GM18511 (cell line): Measurements from ENCODE around the gene NEK4.
"Not testable (repeated sequence)": the region's sequence is repeated elsewhere in the genome, so short reads cannot be mapped to it uniquely, and the experiment has no call there.

Experiments used
- ATAC-seq: cut with Tn5 transposase; IDR thresholded peaks from one replicate; pipeline ENCODE4 v1.9.1; 2021; ENCODE audit warnings: mild to moderate bottlenecking, moderate library complexity; ENCODE audit not compliant: unreplicated experiment

NEK4 gene

DNA sequence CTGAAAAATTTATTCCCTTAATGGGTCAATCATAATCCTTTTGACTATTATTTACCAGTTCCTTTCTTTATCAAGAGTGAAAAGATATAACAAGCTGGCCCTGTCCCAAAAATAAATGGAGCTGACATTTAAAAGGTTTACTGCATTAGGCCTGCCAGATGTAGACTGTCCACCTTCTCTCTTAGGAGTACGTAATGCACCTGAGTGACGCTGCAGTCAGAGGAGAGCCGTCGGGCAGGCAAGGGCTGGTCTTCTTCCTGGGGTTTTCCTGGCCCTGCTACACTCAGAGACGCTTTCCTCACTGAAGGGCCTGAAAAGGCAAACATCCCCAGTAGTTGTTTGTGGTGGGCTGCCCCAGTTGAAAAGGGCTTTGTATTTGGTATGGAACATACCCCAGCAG lies 27.6 kb downstream of the NEK4 start:
- ATAC-seq = no peak

DNA sequence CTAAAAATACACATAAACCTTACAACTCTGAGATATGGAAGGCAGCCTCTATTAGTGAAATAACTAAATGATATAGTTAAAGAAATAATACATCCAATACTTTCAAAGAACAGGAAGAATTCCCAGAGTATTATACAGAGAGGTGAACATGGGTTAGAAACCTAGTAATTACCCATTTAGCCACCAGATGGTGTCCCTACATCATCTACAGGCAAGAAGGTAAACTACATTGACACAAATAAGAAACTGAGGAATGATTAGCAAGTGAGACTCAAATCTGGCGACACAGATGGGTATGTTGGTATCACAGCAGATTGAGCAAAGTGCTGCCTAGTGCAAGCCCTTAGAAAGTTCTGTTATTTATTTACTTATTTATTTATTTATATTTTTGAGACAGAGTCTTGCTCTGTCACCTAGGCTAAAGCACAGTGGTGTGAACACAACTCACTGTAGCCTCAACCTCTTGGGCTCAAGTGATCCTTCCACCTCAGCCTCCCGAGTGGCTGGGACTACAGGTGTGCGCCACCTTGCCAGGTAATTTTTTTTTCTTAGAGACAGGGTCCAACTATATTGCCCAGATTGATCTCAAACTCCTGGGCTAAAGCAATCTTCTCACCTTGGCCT lies 28.2 kb downstream of the NEK4 start:
- ATAC-seq = no peak

DNA sequence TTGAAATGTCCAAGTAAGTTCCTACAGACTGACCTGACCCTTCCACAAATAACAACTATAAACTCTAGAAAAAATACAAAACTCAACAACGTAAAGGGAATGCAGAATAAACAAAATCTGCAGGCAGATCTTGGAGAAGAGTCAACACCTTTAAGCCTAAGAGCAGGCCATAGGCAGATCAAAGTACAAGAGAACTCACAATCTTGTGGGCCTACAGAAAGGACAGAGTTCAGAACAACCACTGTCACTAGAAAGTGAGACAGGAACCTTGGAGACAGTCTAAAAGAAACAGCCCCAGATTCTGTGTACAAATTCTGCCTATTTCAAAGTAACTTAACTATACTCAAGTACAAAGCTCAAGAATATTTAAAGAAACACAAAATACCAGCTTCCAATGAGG lies 31.0 kb downstream of the NEK4 start:
- no peak for ATAC-seq

DNA sequence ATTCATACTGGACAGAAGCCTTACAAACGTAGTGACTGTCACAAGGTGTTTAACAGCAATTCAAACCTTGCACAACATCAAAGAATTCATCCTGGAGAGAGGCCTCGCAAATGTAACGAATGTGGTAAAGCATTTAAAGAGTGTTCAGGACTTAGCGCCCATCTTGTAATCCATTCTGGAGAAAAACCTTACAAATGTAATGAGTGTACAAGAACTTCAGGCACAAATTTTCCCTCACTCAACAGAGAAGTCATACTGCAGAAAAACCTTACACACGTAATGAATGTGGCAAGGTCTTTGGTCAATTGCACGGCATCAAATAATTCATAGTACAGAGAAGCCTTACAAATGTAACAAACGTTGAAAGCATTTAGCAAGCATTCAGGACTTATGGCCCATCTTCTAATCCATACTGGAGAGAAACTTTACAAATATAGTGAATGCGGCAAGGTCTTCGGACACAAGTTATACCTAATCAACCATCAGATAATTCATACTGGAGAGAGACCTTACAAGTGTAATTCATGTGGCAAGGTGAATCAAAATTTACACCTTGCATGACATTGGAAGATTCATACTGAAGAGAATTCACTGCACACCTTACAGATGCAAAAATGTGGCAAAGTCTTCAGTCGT lies 37.4 kb downstream of the NEK4 start:
- ATAC-seq = no peak

DNA sequence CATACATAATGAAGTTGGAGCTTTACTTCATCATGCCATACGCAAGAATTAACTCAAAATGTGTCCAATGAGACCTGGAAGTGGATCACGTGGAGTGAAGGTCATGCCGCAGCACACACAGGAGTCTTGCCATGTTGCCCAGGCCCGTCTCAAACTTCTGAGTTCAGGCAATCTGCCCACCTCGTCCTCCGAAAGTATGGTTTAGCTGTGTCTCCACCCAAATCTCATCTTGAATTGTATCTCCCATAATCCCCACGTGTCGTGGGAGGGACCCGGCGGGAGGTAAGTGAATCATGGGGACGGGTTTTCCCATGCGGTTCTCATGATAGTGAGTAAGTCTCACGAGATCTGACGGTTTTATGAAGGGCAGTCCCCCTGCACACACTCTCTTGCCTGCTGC lies 39.1 kb downstream of the NEK4 start:
- ATAC-seq = no peak

DNA sequence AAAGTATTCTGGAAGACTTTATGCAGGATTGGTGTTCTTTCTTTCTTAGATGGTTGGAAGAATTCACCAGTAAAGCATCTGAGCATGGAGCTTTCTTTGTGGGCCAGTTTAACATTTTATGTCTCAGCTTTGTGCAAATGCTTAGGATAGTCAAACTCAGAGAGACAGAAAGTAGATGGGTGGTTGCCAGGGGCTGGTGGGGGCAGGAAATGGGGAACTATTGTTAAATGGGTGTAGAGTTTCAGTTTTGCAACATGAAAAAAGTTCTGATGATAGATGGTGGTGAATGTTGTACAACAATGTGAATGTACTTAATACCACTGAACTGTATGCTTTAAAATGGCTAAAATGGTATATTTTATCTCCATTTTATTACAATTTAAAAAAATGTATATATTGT lies 40.1 kb downstream of the NEK4 start:
- no peak for ATAC-seq

DNA sequence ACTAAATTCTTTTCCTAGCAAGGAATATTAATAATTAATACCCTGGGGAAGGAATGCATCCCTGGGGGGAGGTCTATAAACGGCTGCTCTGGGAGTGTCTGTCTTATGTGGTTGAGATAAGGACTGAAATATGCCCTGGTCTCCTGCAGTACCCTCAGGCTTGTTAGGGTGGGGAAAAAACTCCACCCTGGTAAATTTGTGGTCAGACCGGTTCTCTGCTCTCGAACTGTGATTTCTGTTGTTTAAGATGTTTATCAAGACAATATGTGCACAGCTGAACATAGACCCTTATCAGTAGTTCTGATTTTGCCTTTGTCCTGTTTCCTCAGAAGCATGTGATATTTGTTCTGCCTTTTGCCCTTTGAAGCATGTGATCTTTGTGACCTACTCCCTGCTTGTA lies 42.0 kb downstream of the NEK4 start:
- not testable (repeated sequence) for ATAC-seq

DNA sequence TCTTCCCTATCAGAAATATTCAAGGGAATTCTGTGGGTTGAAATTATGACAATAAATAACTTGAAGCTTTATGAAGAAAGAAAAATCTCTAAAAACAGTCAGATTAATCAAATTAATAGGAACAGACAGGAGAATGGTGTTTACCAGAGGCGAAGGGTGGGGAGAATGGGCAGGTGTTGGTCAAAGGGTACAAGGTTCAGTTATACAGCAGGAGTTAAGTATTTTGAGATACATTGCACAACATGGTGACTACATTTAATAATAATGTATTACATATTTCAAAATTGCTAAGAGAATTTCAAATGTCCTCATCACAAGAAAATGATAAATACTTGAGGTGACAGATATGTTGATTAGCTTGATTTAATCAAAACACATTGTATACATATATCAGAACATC lies 46.2 kb downstream of the NEK4 start:
- no peak for ATAC-seq

DNA sequence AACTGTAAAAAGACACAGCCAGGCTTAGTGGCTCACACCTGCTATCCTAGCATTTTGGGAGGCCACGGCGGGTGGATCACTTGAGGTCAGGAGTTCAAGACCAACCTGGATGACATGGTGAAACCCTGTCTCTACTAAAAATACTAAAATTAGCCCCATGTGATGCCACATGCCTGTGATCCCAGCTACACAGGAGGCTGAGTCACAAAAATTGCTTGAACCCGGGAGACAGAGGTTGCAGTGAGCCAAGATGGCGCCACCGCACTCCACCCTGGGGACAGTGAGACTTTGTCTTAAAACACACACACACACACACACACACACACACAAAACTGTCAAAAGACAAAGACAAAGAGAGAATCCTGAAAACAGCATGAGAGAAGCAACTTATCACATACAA lies 46.8 kb downstream of the NEK4 start:
- no peak for ATAC-seq

DNA sequence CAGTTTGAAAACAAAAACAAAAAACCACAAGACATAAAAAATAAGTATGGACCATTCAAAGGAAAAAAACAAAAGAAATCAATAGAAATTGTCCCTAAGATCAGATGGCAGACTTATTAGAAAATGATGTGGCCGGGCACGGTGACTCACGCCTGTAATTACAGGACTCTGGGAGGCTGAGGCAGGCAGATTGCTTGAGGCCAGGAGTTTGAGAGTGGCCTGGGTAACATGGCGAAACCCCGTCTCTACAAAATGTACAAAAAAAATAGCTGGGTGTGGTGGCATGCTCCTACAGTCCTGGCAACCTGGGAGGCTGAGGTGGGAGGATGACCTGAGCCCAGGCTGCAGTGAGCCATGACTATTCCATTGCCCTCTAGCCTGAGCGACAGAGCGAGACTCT lies 48.2 kb downstream of the NEK4 start:
- no peak for ATAC-seq

DNA sequence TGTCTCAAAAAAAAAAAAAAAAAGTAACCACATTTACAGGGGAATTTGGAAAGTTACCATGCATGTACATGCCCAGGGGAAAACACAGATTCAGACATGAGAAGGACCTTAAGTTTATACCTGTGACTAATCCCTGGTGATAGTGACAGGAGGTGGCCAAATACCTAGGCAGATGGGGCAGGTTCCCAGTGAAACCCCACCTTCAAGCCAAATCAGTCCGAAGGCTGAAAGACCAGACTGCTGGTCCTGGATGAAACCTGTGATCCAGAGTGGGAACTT lies 49.1 kb downstream of the NEK4 start:
- ATAC-seq = no peak

DNA sequence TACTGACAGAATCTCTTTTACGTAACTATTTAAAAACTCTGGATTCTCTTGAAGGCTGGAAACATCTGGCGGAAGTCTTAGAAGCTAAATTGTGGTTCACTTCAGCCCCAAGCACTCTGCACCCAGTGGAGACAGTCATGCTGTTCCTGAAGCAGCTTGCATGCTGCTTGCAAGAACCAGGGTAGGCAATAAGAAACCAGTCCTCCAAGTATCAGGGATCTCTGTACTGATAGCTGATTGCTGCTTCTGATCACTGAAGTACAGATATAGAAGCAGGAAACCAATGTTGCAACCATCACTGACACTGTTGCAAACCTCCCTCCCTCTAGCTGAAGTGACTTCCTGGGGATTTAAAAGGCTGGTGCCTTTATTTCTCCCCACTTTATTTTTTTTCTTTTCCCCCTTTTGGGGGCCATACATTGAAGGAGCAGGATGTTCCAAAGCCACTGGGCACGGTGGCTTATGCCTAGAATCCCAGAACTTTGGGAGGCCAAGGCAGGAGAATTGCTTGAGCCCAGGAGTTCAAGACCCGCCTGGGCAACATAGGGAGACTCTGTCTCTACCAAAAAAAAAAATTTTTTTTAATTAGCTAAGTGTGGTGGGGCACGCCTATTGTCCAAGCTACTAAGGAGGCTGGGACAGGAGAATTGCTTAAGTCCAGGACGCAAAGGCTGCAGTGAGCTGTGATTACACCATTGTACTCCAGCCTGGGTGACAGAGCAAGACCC lies 49.6 kb downstream of the NEK4 start:
- no peak for ATAC-seq

DNA sequence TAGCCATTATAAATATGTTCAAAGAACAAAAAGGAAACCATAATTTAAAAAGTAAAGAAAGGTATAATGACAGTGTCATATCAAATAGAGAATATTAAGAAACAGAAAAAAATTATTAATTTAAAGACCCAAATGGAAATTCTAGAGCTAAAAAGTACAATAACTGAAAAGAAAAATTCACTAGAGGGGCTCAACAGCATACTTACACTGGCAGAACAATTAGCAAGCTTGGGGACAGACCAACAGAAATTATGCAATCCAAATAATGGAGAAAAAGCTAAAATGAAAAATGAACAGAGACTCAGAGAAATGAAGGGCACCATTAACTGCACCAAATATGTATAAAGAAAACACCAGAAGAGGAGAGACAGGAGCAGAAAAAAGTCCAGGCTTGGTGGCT lies 51.1 kb downstream of the NEK4 start:
- ATAC-seq = no peak

DNA sequence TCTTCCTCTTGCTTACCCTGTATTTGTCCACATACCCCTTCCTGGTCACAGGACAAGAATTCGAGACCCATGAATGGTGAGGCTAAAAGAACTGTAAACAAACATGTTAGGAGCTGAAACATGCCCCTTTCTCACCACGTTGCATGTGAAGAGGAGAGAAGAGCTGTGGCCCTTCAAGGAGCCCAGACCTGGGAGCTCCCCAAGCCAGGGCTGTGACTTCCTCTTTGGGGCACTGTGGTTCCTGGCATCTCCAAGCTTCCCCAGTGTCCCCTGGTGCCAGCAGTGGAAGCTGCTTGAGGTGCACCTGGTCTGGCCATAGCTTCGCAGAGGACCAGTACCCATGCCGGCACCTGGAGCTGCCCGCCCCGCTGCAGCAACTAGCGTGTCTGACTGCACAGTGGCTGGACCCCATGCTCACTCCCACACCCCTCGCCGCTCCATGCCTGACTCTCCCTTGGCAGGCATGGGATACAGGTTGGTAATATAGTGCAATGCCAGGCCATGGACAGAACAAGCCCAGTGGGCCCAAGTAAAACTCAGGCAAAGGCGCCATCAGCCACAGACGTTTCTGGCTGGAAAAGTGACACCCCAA lies 54.9 kb downstream of the NEK4 start:
- no peak for ATAC-seq

DNA sequence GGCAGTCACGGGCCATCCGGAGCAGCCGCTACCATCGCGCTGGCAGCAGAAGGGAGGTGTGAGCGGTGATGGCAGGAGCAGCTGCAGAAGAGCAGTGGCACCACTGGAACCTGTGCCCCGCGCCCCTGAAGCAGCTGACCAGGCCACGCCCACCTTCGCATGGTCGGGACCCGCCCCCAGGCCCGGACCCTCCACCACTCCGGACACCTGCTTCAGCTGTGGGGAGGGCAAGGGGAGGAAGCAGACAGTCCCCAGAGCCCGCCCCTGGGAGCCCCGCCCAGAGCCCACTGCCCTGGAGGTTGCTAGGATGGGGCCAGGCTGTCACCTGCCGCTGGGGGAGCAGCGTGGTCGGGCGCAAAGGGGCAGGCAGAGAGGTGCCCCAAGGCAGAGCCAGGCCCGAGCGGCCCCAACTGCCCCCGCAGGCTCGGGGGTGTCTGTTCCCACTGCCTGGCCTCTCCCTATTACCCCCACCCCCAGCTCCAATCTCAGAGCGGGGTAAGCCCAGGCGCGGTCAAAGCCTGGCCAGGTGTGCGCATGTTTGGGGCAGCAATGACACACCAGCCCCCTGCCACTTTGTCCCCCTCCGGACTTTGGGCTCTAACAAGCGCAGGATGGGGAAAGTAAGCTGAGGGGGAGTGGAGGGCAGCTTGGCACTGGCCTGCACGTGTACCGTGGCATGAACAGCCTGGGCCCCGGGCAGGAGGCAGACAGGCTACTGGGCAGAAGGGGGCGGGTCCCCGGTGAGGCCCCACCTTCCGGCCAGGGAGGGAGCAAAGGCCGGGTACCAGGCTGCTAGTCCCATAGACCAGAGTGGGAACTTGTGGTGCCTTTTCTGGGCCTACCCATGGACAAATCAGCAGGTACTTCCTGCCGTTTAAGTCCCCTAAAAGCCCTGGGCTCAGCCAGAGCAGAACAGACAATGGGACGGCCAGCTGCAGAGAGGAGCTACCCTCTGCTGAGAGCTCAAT lies 56.1 kb downstream of the NEK4 start:
- no peak for ATAC-seq

DNA sequence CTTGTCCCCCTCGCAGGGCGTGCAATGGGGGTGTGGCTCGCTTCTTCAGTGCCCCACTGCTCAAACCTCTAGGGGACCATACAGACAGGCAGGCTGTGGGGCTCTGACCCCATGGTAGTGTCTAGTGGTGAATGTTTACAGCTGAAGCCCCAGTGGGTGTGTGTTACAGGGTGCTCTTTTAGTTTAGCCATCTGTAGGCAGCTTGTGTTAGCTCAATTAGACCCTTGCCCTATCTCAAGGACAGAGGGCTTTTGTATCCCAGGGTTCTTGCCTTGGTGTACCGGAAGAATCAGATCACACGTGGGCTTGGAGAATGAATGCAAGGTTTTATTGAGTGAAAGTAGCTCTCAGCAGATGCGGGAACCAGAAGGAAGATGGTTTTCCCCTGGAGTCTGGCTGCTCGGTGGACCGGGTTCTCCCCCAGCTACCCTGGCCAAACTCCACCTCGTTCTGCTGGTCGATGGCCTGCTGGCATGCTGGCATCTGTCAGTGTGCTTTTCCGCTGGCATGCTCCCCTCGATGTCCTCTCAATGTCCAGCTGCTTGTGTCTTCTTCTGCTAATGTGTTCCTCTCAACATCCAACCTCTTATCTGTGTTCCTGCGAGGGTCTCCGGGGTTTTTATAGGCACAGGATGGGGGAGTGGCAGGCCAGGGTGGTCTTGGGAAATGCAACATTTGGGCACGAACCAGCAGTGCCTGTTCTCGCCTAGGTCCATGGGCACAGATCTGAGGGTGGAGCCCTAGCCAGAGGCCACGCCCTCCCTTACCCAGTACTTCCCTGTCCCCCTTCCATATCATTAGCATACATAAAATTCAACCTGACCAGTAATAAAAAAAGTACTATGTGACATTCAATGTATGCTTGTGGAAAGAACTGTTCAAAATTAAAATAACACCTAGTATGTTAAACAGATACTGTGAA lies 58.2 kb downstream of the NEK4 start:
- no peak for ATAC-seq

DNA sequence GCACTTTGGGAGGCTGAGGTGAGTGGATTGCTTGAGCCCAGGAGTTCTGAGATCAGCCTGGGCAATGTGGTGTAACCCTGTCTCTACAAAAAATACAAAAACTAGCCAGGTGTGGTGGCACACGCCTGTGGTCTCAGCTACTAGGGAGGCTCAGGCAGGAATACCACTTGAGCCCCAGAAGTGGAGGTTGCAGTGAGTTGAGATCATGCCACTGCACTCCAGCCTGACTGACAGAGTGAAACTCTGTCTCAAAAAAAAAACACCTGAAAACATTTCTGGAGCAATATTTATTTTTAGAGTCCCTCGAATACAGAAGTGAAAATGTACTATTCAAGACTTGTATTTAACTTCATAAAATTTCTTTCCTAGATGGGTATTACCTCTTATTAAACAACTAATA lies 60.2 kb downstream of the NEK4 start:
- ATAC-seq = no peak

DNA sequence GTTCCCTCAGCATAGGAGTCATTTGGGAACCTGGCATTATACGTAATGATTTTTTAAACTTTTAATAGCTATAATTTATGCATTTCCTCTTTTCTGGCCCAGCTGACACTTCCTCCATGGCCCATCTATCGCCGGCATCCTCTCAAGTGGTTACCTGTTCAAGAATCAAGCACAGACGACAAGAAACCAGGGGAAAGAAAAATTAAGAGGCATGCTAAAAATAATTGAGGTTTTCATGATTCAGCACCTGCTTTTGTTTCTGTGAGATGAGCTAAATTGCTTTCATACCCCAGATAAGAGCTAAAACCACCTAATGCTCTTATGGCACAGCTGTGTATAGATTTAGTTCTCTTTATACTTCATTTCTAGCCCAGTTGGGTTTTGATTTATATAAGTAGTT lies 63.2 kb downstream of the NEK4 start:
- ATAC-seq = no peak

DNA sequence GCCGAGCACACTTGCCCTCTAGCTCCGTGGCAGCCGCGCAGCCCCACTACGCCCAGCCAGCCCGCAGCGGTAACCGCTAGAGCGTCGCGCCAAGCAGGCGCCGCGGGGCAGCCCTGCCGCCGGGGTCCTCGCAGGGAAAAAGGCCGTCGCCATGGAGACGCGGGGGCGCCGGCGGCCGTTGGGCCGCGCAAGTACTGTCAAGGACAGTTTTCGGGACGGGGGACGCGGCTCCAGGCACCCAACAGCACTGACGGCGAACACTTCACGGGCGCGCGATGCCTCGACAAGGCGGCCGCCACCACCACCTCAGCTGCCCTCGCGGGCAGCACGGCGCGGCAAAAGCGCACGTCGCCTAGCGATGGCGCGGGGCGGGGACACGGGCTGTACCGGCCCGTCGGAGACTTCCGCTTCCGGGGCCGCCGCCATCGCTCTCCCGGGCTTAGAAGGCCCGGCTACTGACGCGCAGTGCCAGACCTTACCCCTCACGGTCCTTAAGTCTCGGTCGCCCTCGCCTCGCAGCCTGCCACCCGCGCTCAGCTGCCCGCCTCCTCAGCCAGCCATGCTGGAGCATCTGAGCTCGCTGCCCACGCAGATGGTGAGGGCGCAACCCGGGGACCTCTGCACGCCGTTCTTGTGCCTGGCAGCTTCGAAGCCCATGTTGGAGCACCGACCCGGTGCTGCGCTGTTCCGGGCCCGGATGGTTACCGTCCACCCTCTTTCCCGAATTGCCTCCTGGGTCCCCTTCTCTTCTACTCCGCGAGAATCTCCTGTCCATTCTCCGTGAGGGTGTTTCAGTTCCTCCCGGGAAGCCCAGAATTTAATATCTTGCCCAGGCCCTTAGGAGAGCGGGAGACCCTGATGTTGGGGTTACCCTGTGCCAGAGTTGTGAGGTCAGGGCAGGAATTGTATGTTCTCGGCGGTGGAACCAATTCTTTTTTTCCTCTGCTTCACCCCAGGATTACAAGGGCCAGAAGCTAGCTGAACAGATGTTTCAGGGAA lies 64.8 kb downstream of the NEK4 start, which contains the start of the genes GLT8D1 and SPCS1:
Gene GLT8D1 (minus strand): TSS at position 104 of the 999 bp plus-strand sequence. CDS start 5,331 bp downstream, outside the sequence.
Gene SPCS1 (plus strand): TSS at position 419 of the 999 bp plus-strand sequence. CDS start 141 bp downstream, at position 560.
- peak; percentile 85 for ATAC-seq
